Measurements from ENCODE around the gene CCDC88C.
A peak's percentile ranks its signal among the peaks of the same experiment; 100 is the strongest.
"Not testable (repeated sequence)": the region's sequence is repeated elsewhere in the genome, so short reads cannot be mapped to it uniquely, and the experiment has no call there.

Gene CCDC88C

DNA sequence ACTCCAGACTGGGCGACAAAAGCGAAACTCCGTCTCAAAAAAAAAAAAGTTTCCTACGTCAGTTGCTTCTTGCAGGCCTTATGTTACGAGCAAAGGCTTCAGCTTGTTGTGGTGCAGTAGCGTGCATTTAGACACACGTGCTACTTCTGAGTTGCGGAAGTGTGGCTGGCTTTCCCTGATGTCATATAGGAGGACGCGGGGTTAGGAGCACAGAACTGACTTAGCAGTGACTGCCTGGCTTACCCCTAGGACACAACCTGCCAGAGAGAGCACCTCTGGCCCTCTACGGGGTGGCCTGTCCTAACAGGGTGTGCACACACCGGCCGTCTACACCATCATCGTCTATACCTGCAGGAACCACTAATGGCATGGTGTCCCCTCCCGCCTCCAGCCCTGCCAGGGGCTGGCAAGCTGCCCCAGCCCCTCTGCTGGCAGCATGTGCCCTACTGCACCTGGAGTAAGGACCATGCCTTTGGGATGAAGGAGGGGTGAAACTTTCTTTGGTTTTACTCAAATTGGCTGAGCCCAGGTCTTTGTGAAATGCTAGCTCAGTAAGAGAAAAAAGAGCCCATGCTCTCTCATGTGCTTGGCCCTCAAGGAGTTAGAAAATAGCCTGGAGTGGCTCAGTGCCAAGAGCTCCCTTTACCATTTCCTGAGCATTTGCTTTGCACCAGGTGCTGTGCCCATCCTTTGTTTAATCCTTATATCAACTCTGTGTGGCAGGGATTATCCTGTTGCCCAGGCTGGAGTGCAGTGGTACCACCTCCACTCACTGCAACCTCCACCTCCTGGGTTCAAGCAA, 171.4 kb downstream of the CCDC88C start:
- DNase-seq (ENCODE audit: low read depth): peak; percentile 50

GRCh38 chr14:91245616-91246015, 172.0 kb downstream of the CCDC88C start:
- DNase-seq (ENCODE audit: low read depth): not testable (repeated sequence)

- DNase-seq (ENCODE audit: low read depth): peak; percentile 39
Measured at GRCh38 chr14:91245029-91245428, 172.6 kb downstream of the CCDC88C start.

DNA sequence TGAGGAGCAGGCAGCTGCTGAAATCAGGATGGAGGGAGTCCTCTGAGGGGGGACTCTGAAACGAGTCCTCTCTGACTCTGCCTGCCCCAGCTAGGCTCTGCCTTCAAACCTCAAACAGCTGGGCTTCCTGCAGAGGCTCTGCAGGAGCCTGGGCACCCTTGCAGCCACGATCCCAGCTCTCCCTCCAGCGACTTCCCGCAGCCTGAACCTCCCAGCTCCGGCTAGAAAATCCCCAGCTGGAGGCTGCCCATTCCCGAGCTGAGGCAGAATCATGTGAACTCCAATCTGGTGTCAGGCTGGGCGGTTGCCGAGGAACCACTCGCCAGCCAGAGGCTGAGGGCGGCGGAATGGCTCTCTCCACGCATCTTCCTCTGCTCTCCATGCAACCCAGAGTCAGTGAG, 173.1 kb downstream of the CCDC88C start, which contains the start of gene GPR68:
TSS of gene GPR68 (minus strand) at position 204 of the 401 bp plus-strand sequence. CDS start 9,654 bp downstream, outside the sequence.
- DNase-seq (ENCODE audit: low read depth): no peak

- DNase-seq (ENCODE audit: low read depth): no peak
Measured at GRCh38 chr14:91243074-91243471, 174.5 kb downstream of the CCDC88C start.

DNA sequence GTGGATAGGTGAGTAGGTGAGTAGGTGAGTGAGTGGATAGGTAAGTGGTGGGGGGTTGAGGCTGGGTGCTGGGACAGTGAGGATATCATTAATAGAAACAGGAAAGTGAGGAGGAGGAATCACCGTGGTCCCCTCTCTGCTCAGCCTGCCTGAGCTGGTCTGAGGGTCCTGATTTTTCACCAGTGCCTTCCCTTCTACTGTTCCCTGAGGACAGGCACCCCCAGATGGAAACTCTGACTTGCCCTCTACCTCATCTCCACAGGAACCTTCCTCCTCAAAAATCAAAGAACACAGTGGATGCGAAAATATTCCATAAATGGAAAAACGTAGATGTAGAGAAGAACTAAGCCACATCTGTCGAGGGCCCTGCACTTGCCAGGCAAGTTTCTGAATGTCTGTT, 175.0 kb downstream of the CCDC88C start:
- no peak for DNase-seq (ENCODE audit: low read depth)

- no peak for DNase-seq (ENCODE audit: low read depth)
Measured at GRCh38 chr14:91241863-91242262, 175.8 kb downstream of the CCDC88C start.

GRCh38 chr14:91238661-91239060, 179.0 kb downstream of the CCDC88C start:
- DNase-seq (ENCODE audit: low read depth): no peak

GRCh38 chr14:91238085-91238484, 179.5 kb downstream of the CCDC88C start:
- DNase-seq (ENCODE audit: low read depth): no peak

DNA sequence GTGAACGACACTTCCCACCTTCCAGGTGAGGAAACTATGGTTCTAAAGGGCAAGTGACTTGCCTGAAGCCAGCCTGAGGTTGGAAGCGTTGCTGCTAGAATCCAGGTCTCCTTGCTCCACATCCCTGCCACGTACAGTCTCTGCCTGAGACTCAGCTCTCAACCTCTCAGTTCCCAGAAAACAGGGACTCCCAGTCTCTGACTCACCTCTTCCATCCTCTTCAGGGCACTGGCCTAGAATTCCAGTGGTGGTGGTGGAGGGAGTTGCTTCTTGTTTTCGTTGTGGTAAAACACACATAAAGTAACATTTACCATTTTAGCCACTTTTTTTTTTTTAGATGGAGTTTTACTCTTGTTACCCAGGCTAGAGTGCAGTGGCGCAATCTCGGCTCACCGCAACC, 180.4 kb downstream of the CCDC88C start:
- DNase-seq (ENCODE audit: low read depth): no peak

DNA sequence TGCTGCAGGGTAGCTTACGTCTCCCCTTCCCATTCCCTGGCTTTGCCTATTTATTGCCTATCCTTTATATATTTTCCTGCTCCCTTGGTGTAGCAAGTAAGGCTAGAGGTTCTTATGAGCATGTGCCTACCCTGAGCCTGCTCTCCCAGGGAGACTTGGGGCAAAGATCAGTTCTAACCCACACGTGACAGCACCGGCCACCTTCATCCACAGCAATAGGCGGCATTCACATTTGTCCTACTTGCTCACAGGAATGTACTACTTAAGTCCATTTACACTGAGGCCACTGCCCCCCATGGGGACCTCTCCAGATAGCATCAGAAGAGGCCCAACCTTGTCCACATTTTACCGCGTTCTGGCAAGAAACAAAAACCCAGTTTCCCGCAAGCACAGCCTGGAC, 181.8 kb downstream of the CCDC88C start:
- DNase-seq (ENCODE audit: low read depth): no peak

GRCh38 chr14:91234791-91235114, 182.9 kb downstream of the CCDC88C start:
- DNase-seq (ENCODE audit: low read depth): no peak

- DNase-seq (ENCODE audit: low read depth): no peak
Measured at GRCh38 chr14:91233936-91234790, 183.5 kb downstream of the CCDC88C start.

DNA sequence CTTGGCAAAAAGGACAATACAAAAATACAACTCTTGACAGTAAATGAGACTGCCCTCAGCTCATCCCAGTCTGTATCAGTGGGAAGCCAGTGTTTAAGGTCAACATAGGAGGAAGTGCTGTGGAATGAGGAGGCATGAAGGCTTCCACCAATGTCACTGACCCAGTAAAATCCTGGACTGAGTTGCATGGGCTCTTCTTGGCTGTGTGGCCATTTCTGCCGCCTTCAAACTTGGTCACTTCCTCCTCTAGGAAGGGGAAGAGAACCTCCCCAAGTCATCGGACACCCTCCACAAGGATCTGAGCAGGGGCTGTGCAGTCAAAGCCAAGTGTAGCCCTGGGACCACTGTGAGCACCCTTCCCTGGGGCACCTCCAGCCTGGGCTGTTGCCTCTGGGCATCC, 185.0 kb downstream of the CCDC88C start:
- no peak for DNase-seq (ENCODE audit: low read depth)

- no peak for DNase-seq (ENCODE audit: low read depth)
Measured at GRCh38 chr14:91232052-91232451, 185.6 kb downstream of the CCDC88C start.

GRCh38 chr14:91231446-91231845, 186.2 kb downstream of the CCDC88C start:
- no peak for DNase-seq (ENCODE audit: low read depth)

DNA sequence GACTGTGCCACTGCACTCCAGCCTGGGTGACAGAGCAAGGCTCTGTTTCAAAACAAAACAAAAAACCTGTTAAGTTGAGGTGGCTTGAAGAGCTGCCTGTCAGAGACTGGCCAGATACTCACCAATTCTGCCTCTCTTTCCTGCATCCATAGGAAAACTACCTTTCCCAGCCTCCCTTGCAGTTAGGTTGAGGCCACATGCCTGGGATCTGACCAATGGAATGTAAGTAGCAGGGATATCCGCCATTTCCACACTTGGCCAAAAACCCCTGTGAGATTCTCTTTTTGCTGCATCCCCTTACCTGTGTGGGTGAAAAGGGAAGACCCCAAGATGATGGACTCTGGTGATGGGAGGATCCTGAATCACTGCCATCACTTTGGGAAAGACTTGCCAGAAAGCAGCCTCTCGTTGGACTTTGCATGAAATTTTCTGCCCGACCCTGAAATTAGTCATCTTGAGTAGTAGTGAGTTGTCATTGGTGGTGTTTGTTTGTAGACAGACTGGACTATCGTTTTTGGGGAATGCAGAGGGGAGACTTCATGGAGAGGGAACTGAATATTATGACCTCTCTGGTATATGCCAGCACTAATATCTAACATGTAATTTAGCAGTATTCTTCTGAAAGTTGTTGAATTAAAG, 187.1 kb downstream of the CCDC88C start:
- no peak for DNase-seq (ENCODE audit: low read depth)

DNA sequence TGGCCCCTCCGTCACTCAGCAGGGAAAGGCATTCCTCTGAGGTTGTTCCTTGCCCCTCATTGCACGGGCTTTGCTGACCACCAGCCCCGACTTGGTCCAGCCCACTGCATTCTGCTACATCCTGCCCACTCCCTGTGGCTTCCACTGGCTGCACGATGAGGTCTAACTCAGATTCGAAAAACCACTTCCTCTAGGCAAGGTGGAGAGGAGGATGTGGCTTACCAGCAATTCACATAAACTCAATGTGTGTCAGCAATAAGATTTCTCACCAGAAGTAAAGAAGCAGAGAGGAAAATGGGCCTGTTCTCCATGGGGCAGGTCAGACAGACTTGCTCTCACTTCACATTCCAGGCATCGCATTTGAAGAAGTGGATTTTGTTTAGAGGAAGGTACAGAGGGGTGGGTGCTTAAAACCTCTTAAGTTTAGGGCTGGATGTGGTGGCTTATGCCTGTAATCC, 187.8 kb downstream of the CCDC88C start:
- no peak for DNase-seq (ENCODE audit: low read depth)

GRCh38 chr14:91229005-91229382, 188.6 kb downstream of the CCDC88C start:
- no peak for DNase-seq (ENCODE audit: low read depth)

DNA sequence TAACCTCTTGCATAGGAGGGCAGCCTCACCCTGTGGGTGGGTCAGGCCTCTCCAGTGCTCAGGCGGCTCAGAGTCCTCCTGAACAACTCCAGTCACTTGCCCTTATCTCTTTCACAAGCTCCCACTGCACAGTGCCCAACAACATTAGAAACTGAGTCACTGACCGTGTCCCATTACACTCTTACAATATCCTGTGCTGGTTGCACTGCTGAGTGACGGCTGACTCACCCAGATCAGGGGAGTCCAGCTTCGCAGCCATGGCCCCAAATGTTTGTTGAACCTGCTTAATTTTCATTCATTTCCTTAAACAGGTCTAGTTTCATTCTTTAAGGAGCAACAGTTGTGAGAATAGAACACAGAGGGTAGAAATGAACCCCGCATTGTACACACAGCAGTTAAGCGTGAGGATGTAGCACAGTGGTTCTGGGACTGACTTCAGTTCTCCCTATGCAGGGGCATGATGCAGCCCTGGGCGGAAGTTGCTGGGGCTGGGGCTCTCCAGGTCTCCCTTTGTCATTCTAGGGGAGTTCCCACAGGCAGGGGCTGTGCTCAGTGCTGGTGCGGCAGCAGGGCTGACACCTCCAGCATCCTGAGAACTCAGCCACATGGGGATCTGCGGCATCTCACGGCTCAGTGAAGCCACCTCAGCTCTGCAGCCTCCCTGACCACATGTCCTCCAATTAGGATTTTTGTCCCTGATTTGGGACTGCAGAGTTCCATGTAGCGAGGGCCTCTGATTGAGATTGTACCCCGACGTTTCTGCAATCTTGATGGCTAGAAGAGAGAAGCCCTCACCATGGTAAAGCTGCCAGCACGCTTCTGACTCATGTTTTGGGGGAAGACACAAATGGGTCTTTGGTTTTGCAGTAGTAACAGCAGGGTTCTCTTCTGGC, 189.3 kb downstream of the CCDC88C start:
- peak; percentile 47 for DNase-seq (ENCODE audit: low read depth)

GRCh38 chr14:91227183-91227628, 190.4 kb downstream of the CCDC88C start:
- DNase-seq (ENCODE audit: low read depth): no peak

GRCh38 chr14:91226360-91226759, 191.3 kb downstream of the CCDC88C start:
- not testable (repeated sequence) for DNase-seq (ENCODE audit: low read depth)

Measured in activated T-cell treated with anti-CD3 and anti-CD28 coated beads for 1 hour (primary cell).